Fibroblast of lung (primary cell): ENCODE data around the gene SP6. TPM values are rescaled to one million over a fixed set of nuclear protein-coding genes. Genes with fewer than 3 reads are reported as not detected.

Source experiments
- DNase-seq, 2 donors: peaks; one replicate each; pipeline versions ENCODE4 v3.0.0 to v3.0.0-alpha.2; 2010; ENCODE audit warnings: low read depth in 2 of 2
- H2AFZ ChIP-seq: 2 replicates; pipeline ENCODE4 v1.5.1; 2012; ENCODE audit warnings: low read length, control low read depth, inconsistent platforms
- H3K27ac ChIP-seq: 2 replicates; pipeline ENCODE4 v1.5.1; 2011; ENCODE audit warnings: low read length, control low read depth; ENCODE audit not compliant: insufficient read depth
- H3K27me3 ChIP-seq: 2 replicates; pipeline ENCODE4 v1.5.1; 2011; ENCODE audit warnings: mild to moderate bottlenecking, low read length; ENCODE audit not compliant: control insufficient read depth, insufficient read depth
- H3K36me3 ChIP-seq: 2 replicates; pipeline ENCODE4 v1.5.1; 2011; ENCODE audit warnings: low read length; ENCODE audit not compliant: control insufficient read depth, insufficient read depth
- H3K4me1 ChIP-seq: 2 replicates; pipeline ENCODE4 v1.5.1; 2011; ENCODE audit warnings: low read length; ENCODE audit not compliant: control insufficient read depth, insufficient read depth; ENCODE audit errors: extremely low read depth
- H3K4me2 ChIP-seq: 2 replicates; pipeline ENCODE4 v1.5.1; 2011; ENCODE audit warnings: low read length, control low read depth; ENCODE audit not compliant: insufficient read depth; ENCODE audit errors: extremely low read depth
- H3K4me3 ChIP-seq, 4 experiments: fragments of 200-600 bp in 1 of 4; sonication (generic) in 1 of 4; replicated peaks in 1 of 4; 2 replicates each; pipeline ENCODE4 v1.5.1; 2011 to 2016; ENCODE audit warnings: low read length in 4 of 4, low read depth in 3 of 4, mild to moderate bottlenecking in 3 of 4, control low read depth in 2 of 4, inconsistent platforms in 1 of 4, mixed read lengths in 1 of 4; ENCODE audit not compliant: insufficient read depth in 1 of 4; ENCODE audit errors: control extremely low read depth in 1 of 4
- H3K79me2 ChIP-seq: 2 replicates; pipeline ENCODE4 v1.5.1; 2012; ENCODE audit warnings: mild to moderate bottlenecking, low read length, inconsistent platforms; ENCODE audit not compliant: control insufficient read depth, insufficient read depth
- H3K9ac ChIP-seq: 2 replicates; pipeline ENCODE4 v1.5.1; 2011; ENCODE audit warnings: mild to moderate bottlenecking, low read length, control low read depth; ENCODE audit not compliant: insufficient read depth
- H3K9me3 ChIP-seq: 2 replicates; pipeline ENCODE4 v1.5.1; 2012; ENCODE audit warnings: low read depth, low read length; ENCODE audit not compliant: control insufficient read depth, insufficient read depth
- H4K20me1 ChIP-seq: 2 replicates; pipeline ENCODE4 v1.5.1; 2011; ENCODE audit warnings: low read length; ENCODE audit not compliant: control insufficient read depth, insufficient read depth; ENCODE audit errors: extremely low read depth
- EZH2 ChIP-seq: IDR thresholded peaks from 2 replicates; pipeline ENCODE4 v1.5.1; 2012; ENCODE audit warnings: low read length, control low read depth, mild to moderate bottlenecking; ENCODE audit errors: missing control alignments
- polyA plus RNA-seq, 2 donors: library from polyadenylated mRNA; depleted of rRNA in 1 of 2; stranded (reverse) in 1 of 2; unstranded in 1 of 2; fragments of >200 nt; gene quantifications; 2 replicates each; pipeline ENCODE4 v1.2.1, GENCODE V29; 2011 to 2012; ENCODE audit warnings: missing spikeins in 1 of 2
- total RNA-seq: library from RNA; depleted of rRNA; stranded (reverse); fragments of >200 nt; gene quantifications from 2 replicates; pipeline ENCODE4 v1.2.1, GENCODE V29; 2014
- TF ChIP-seq, protein P1 (sequence below), 2 donors: IDR thresholded peaks in 1 of 2; conservative IDR thresholded peaks in 1 of 2; 1 replicate in 1 of 2; 2 replicates in 1 of 2; pipeline ENCODE4 v1.5.1; 2011 to 2012; ENCODE audit warnings: low read length in 2 of 2, control low read depth in 1 of 2, inconsistent platforms in 1 of 2, low read depth in 1 of 2, mild to moderate bottlenecking in 1 of 2

Gene SP6
- total and polyA plus RNA-seq, 2 donors (not counting 1 experiment from before 2014, with no cell fraction given) = under 0.01 to 0.07 TPM

DNA sequence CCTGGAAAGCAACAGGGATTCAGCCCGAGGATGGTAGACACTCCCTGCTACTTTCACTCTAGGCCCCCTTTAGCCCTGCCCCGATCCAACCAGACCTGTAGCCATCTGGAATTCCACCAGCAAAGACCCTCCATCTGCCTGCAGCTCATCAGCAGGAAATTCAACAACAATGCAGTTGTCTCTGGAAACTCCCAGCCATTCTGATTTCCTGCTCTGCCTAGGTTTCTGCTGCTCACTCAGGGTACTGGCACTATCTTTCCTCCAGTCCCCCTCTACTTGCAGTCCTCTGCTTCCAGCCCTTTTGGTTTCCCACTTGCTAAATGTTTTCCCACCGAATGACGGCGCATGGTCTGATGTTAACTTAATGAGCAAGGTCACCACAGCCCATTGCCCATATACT is 2.7 kb upstream of the SP6 start:
- no peak overlapping the region for H2AFZ ChIP-seq
- peaks cover 43% of the 10 kb centered on the region for H3K27me3 ChIP-seq
- no peaks in the 10 kb centered on the region for H4K20me1 ChIP-seq
- H3K27ac ChIP-seq = no peak overlapping the region
- TF ChIP-seq EZH2 = no peak
- no peaks in the 10 kb centered on the region for H3K79me2 ChIP-seq
- no peak overlapping the region for H3K4me3 ChIP-seq
- DNase-seq = no peak
- no peak overlapping the region for H3K9ac ChIP-seq
- H3K9me3 ChIP-seq = no peaks in the 10 kb centered on the region
- H3K4me2 ChIP-seq = no peak overlapping the region
- peaks cover 2% of the 10 kb centered on the region for H3K4me1 ChIP-seq
- no peaks in the 10 kb centered on the region for H3K36me3 ChIP-seq

DNA sequence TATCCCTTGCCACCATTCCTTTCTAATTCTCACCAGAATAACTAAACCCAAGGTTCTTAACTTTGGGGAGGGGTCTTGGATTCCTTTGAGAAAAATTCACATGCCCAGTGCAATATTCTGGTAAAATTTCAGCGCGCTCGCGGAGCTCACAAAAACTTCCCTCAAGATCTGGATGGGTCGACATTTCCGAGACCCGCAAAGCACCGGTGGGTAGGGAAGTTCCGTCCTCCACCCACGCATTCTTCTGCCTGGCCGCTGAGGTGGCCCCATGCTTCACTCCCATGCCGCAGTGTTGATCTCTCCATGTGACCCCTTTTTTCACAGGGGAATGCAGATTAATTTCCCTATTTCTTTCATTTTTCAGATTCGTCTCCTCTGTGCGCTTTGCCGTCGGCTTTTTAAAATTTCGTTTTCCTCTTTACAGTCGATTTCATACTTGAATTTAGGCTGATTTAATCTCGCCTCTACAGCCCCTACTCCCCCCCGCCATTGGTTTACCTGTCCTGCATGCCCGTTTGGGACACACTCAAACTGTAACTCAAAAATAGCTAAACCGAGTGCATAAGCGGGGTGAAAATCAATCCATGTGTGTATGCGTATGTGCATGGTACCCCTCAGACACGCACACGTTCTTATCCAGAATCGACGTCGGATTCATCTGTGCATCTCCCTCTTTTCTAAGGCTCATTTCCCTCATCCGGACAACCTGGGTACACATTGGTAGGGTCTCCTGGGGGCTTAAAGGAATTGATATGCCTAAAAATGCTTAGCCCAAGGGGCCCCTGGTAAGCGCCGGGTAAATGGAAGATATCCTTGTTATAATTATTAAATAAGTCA is 1.4 kb upstream of the SP6 start:
- Histone ChIP-seq H3K36me3 (no peaks in the 10 kb centered on the region), H3K4me1 (peaks cover 2% of the 10 kb centered on the region), H3K4me2 (no peak overlapping the region), H3K9ac (no peak overlapping the region), H3K27ac (no peak overlapping the region), H2AFZ (no peak overlapping the region), H3K4me3 (no peak overlapping the region), H3K9me3 (no peaks in the 10 kb centered on the region), H3K79me2 (no peaks in the 10 kb centered on the region), H3K27me3 (peaks cover 53% of the 10 kb centered on the region), H4K20me1 (no peaks in the 10 kb centered on the region)
- DNase-seq = no peak
- TF ChIP-seq, protein P1, sequence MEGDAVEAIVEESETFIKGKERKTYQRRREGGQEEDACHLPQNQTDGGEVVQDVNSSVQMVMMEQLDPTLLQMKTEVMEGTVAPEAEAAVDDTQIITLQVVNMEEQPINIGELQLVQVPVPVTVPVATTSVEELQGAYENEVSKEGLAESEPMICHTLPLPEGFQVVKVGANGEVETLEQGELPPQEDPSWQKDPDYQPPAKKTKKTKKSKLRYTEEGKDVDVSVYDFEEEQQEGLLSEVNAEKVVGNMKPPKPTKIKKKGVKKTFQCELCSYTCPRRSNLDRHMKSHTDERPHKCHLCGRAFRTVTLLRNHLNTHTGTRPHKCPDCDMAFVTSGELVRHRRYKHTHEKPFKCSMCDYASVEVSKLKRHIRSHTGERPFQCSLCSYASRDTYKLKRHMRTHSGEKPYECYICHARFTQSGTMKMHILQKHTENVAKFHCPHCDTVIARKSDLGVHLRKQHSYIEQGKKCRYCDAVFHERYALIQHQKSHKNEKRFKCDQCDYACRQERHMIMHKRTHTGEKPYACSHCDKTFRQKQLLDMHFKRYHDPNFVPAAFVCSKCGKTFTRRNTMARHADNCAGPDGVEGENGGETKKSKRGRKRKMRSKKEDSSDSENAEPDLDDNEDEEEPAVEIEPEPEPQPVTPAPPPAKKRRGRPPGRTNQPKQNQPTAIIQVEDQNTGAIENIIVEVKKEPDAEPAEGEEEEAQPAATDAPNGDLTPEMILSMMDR (conservative IDR thresholded peaks at IDR 0.05 in 1 of 2, IDR thresholded peaks at IDR 0.05 in 1 of 2; ENCODE audit: low read depth in 1 of 2, low read length in 2 of 2) = no peak
- TF ChIP-seq EZH2 = peak; percentile 60

DNA sequence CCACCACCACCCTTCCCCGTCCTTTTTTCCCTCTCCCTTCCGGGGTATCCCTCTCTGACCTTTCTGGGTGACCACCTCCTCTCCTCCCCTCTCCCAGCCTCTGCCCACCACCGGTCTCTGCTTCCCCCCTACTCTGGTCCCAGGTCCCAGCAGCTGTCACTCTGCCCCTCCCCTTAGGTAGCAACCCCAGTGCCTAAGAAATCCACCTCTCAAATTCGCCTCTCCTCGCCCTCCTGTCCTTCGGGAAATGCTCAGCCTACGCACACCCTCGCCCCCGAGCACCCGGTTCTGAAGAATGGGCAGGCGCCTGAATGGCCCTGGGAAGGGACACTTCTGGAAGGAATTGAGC is 775 bp upstream of the SP6 start:
- Histone ChIP-seq H3K4me3 (no peak overlapping the region), H3K9me3 (no peaks in the 10 kb centered on the region), H3K36me3 (no peaks in the 10 kb centered on the region), H2AFZ (no peak overlapping the region), H3K9ac (no peak overlapping the region), H3K27me3 (peaks cover 54% of the 10 kb centered on the region), H3K27ac (no peak overlapping the region), H3K4me2 (no peak overlapping the region), H4K20me1 (no peaks in the 10 kb centered on the region), H3K4me1 (peaks cover 2% of the 10 kb centered on the region), H3K79me2 (no peaks in the 10 kb centered on the region)
- DNase-seq = no peak
- TF ChIP-seq, protein P1 (conservative IDR thresholded peaks at IDR 0.05 in 1 of 2, IDR thresholded peaks at IDR 0.05 in 1 of 2; ENCODE audit: low read depth in 1 of 2, low read length in 2 of 2) = no peak
- TF ChIP-seq EZH2 = peak; percentile 37
